CD4-positive, alpha-beta T cell treated with Interleukin-1 beta for 1 hour (primary cell): ENCODE measurements around the gene TCHP.
A peak's percentile ranks its signal among the peaks of the same experiment; 100 is the strongest.
"Not testable (repeated sequence)": the region's sequence is repeated elsewhere in the genome, so short reads cannot be mapped to it uniquely, and the experiment has no call there.

Experiments
- DNase-seq, 2 donors: peaks; one replicate each; pipeline ENCODE4 v3.0.0-alpha.2; 2020 to 2022

TCHP gene

DNA sequence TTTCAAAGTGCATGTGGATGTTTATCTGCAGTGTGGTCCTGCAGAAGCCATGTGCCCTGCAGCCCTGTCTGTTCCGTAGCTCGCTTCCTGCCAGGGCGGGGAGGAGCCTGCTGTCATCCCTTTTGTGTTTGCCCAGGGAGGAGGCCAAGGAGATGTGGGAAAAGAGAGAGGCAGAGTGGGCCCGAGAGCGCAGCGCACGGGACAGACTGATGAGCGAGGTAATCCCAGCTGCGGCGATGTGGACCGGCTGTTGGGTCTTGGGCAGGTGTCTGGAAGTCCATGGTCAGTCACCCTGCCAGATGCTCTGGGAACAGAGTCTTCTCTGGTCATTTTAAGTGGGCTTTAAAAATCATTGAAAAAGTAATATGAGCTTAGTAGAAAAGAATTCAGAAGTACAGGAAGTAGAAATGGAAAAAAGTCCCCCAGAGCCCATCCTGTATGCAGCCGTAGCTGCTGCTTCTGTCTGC lies 12.8 kb downstream of the TCHP start:
- DNase-seq, result no peak

GRCh38 chr12:109914461-109914860 lies 14.4 kb downstream of the TCHP start:
- DNase-seq, result no peak

DNA sequence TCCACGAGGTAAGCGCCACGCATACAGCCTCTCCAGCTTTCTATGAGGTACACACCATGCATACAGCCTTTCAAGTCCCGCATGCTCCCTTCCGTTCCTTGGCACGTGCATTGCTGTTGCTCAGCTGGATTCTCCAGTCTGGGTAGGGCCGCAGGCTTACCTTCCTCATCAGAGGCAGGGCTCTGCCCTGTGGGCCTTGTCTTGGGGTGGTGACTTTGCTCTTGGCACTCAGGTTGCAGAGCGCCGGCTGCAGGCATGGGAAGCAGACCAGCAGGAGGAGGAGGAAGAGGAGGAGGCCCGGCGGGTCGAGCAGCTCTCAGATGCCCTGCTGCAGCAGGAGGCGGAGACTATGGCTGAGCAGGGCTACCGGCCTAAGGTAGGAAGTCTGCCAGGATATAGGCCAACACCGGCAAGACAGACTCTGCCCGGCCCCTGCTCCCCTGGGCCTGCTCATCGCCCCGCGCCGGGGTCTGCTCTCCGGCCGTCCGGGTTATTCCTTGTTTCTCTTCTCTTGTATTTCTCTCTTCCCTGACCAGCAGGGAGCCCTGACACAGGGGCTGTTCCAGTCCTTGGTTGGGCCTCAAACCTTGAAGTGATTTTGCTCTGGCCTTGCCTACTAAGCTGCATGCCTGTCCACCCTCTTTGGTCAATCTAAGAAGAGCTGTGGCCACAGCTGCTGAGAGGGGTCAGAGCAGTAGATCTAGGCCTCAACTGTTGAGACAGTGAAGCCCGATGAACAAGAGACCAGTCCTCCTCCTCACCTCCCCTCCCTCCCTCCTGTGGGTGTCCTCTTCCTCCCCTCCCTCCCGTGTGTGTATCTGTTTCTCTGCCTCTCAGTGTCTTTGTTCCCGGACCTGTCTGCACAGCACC lies 15.3 kb downstream of the TCHP start:
- DNase-seq, result no peak

- DNase-seq, result no peak
These were observed 16.0 kb downstream of the TCHP start for GRCh38 chr12:109916045-109916444.

DNA sequence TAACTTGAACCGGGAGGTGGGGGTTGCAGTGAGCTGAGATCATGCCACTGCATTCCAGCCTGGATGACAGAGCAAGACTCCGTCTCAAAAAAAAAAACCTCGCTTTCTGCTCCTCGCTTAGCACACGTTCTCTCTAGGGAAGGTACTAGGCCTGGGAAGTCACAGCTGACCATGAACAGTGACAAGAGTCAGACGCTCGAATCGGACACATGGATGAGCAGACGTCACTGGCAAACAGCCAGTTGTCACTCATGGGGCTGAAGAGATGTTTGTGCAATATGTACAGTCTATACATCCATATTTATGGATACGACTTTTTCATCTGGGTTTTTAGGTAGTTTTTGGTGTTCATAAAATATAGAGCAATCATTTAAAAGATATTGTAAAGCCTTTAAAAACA lies 19.4 kb downstream of the TCHP start:
- DNase-seq, result no peak

- DNase-seq, result no peak
These were observed 20.2 kb downstream of the TCHP start for GRCh38 chr12:109920261-109920780.

- no peak for DNase-seq
These were observed 21.9 kb downstream of the TCHP start for GRCh38 chr12:109921982-109922381.

DNA sequence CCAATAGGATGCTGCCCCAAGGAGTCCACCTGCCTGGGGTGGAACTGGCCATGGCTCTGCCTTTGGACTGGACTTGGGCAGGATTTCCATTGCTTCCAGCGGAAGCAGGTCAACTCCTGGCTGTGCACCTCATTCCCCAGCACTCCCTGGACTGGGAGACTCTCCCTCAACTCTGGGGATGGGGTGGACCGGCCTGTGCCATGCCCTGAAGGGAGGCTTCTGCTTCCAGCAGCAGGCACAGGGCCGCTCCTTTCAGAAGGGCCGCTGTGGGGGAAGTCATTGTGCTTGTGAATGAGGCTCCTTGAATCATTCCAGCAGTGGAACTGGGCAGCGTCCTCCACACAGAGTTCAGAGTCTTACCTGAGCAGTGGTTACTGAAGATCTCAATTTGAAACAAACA lies 23.0 kb downstream of the TCHP start:
- DNase-seq, result no peak

DNA sequence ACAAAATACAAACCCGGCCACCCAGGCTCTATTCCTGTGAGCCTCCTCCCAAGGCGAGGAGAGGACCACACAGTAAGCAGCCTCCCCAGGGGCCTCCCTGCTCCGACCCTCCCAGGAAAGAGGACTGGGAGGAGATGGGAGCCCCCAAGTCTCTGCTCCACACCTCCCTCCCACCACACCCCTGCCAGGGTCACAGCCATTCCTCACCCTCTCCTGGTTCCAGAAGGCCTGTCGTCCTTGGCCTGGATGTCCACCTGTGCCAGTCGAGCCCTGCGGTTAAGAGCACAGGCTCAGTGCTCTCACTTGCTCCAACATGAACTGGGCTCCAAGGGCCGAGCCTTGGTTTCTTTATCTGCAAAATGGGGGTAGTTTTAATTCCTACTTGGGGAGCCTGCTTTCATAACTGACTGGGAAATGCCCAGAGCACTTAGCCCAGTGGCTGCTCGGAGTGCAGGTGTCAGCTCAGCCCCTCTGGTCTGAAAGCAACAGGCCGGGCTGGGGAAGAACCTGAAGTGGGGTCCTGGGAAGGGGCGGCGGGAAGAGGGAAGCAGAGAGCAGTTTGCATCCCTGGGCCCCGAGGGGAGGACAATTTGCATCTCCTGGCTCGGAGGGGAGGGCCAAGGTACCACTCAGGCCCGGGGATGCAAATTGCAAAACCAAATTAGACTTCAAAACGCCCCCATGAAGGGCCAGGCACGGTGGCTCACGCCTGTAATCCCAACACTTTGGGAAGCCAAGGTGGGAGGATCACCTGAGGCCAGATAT lies 23.6 kb downstream of the TCHP start:
- no peak for DNase-seq

DNA sequence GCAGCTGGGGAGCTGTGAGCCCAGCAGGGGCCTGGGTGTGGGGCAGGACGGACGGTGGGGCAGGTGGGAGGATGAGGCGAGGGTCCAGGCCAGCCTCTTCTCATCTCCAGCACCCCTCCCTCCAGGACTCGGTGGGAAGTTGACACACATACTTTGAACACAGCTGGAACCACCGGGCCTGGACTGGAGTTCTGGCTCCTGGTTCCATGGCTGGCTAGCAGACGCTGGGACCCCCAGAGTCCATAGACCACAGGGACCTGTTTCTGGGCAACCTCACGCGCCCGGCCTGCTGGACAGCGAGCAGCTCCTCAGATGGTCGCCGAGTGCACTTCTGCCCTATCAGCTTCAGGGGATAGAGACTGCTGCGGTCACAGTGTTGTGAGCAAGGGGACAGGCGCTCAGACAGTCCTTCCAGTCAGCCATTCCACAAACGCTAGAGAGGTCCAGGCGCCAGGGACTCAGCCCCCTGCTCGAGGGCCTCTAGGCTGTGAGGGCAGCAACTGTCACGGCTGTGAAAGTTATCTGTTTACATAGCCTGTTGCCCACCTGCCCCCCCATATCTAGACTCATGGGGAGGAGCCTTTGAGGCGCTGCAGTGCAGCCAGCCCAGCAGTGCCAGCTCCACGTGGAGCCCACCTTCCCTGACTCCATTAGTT lies 25.2 kb downstream of the TCHP start:
- no peak for DNase-seq

GRCh38 chr12:109926016-109926415 lies 25.9 kb downstream of the TCHP start:
- DNase-seq, result no peak

GRCh38 chr12:109926488-109927210 lies 26.6 kb downstream of the TCHP start:
- DNase-seq, result no peak

DNA sequence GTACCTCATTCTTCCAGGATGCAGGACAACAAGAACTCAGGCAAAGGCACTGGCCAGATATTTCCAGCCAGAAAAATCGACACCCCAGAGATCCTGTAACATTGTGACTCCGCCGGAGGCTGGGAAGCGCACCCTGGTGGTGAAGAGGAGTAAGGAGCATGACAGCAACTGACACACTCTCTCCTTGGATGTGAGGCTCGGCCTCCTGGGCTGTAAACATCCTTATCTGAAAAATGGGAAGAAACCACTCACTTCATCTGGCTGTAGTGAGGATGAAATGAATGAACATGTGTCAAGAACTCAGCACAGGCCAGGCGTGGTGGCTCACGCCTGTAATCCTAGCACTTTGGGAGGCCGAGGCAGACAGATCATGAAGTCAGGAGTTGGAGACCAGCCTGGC lies 27.5 kb downstream of the TCHP start:
- DNase-seq, result peak; percentile 39 to 53

DNA sequence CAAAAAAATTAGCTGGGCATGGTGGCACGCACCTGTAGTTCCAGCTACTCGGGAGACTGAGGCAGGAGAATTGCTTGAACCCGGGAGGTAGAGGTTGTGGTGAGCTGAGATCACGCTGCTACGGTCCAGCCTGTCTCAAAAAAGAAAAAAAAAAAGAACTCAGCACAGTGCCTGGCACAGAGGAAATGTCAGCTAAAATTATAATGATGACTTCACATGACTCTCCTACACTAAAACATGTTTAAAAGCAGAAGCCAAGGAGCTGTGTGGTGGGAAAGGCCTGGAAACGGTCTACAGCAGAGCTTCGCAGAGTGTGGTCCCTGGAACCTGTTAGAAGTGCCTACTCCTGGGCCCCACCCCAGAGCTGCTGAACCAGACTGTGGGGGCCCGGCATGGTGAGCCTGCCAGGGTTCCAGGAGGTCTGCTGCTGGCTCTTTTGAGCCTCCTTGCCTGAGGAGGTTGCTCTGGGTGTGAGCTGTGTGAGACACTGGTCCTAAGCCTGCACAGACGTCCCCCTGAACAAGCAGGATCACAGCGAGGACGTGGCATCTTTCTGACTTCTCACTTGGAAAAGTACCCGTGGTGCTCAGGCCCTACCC lies 28.1 kb downstream of the TCHP start:
- no peak for DNase-seq

DNA sequence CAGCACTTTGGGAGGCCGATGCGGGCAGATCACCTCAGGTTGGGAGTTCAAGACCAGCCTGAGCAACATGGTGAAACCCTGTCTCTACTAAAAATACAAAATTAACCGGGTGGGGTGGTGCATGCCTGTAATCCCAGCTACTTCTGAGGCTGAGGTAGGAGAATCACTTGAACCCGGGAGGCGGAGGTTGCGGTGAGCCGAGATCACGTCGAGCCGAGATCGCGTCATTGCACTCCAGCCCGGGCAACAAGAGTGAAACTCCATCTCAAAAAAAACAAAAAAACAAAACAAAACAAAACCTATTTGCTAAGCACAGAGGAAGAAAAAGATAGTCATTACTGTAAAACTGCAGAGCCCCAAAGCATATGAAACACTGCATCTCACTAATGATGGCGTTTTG lies 29.3 kb downstream of the TCHP start:
- not testable (repeated sequence) for DNase-seq

DNA sequence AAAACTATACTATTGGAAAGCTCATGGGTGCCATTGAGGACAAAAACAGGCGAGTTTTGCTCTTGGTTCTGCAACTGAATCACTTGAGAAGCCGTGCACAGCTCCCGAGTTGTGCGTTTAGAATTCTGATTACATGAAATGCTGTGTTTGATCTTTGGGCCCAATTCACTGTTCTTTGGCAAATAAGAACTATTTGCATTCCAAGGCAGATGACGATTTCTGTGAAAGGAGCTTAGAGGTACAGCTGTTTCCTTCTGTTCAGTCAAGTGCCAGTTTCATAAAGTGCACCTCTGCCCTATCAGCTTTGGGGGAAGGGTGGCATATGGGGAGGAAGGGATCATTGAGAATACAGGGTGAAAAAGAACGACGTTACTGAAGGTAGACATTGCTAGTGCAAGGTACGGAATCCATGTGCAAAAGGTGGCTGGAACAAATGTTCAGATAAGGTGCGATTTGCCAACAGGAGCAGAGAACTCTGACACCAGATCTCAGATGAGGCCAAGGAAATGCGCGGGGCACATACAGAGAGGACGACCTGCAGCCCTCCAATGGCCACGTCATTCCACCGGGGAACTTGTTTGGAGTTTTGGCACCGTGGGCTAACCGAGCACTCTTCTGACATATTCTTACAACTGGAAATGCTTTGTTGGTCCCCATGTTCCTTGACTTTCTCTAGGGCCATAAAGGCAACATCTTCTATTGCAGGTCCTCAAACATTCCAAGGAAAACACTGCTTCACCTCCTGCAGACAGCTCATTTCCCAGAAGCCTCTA lies 30.1 kb downstream of the TCHP start:
- no peak for DNase-seq

- DNase-seq, result no peak
These were observed 31.1 kb downstream of the TCHP start for GRCh38 chr12:109931143-109931542.

- DNase-seq, result no peak
These were observed 32.9 kb downstream of the TCHP start for GRCh38 chr12:109932878-109933503.

DNA sequence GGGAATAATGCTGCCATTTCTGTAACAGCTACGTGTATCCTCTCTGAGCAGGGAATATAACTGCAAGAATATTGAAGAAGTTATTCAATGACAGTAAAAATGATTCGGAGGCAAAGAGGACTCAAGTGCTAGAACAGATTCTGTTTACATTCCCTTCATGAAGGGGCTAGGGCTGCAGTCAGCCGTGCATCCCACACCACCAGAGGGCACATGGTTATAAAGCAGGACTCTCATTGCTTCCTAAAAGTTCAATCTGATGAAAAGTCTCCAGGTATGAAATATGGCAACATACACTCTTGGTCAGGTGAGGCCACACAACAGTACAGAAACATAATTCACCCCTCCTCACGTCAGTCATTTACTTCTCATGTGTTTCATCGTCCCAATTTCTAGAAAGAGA lies 34.0 kb downstream of the TCHP start:
- DNase-seq, result peak in 1 of 2 donors; percentile 16

GRCh38 chr12:109937371-109937770 lies 37.3 kb downstream of the TCHP start:
- no peak for DNase-seq

DNA sequence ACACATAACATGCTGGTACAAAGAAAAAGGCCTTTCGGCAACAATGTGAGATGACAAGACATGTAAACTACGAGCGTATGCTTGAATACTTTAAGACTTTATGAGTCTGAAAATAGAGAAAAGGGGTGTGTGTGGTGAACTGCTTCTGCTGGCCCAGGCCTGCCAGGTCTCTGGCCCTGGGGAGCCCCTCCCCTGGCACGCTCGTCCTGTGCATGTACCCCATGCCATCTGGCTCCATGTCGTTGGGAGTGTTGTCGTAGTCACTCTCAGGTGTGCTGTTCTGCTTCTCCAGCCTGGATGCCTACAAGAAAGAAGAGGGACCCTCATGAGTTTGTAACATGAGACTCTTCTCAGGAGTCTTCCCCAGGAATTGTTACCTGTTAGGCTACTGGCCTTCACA lies 38.9 kb downstream of the TCHP start:
- no peak for DNase-seq
